H9 (cell line): ENCODE measurements around the gene SDHAF3. TPM values are rescaled to one million over a fixed set of nuclear protein-coding genes. Genes with fewer than 3 reads are reported as not detected.

Experiments
- DNase-seq: peaks from one replicate; pipeline ENCODE4 v3.0.0-alpha.2; 2017
- H2AFZ ChIP-seq: one replicate; pipeline ENCODE4 v1.6.1; 2013; ENCODE audit warnings: mild to moderate bottlenecking, low read length, control low read depth, moderate library complexity
- H2AK5ac ChIP-seq: 2 replicates; pipeline ENCODE4 v1.6.1; 2013; ENCODE audit warnings: low read length, control low read depth, mixed read lengths; ENCODE audit not compliant: insufficient read length
- H2BK120ac ChIP-seq: one replicate; pipeline ENCODE4 v1.6.1; 2013; ENCODE audit warnings: low read depth, mild to moderate bottlenecking, low read length, control low read depth, inconsistent platforms; ENCODE audit not compliant: poor library complexity, severe bottlenecking
- H2BK12ac ChIP-seq: 2 replicates; pipeline ENCODE4 v1.6.1; 2013; ENCODE audit warnings: low read length, control low read depth, mixed read lengths, low read depth; ENCODE audit not compliant: insufficient read length
- H2BK15ac ChIP-seq: 2 replicates; pipeline ENCODE4 v1.6.1; 2013; ENCODE audit warnings: low read depth, low read length, control low read depth
- H2BK20ac ChIP-seq: one replicate; pipeline ENCODE4 v1.6.1; 2013; ENCODE audit warnings: low read depth, mild to moderate bottlenecking, low read length, control low read depth, inconsistent platforms; ENCODE audit not compliant: poor library complexity, severe bottlenecking
- H2BK5ac ChIP-seq: 2 replicates; pipeline ENCODE4 v1.6.1; 2013; ENCODE audit warnings: low read length, control low read depth, mixed read lengths; ENCODE audit not compliant: insufficient read length
- H3K14ac ChIP-seq: 2 replicates; pipeline ENCODE4 v1.6.1; 2013; ENCODE audit warnings: low read length, control low read depth; ENCODE audit not compliant: insufficient read depth
- H3K18ac ChIP-seq: 2 replicates; pipeline ENCODE4 v1.6.1; 2013; ENCODE audit warnings: low read depth, mild to moderate bottlenecking, mixed read lengths, low read length, control low read depth; ENCODE audit not compliant: insufficient read length
- H3K23ac ChIP-seq: 2 replicates; pipeline ENCODE4 v1.6.1; 2013; ENCODE audit warnings: low read length, control low read depth, mixed read lengths, low read depth; ENCODE audit not compliant: insufficient read length
- H3K23me2 ChIP-seq: 2 replicates; pipeline ENCODE4 v1.6.1; 2013; ENCODE audit warnings: low read depth, mild to moderate bottlenecking, mixed read lengths, low read length, control low read depth; ENCODE audit not compliant: insufficient read length, poor library complexity, severe bottlenecking
- H3K27ac ChIP-seq: 2 replicates; pipeline ENCODE4 v1.5.1; 2013; ENCODE audit warnings: low read length, control low read depth, mixed read lengths, low read depth; ENCODE audit not compliant: insufficient read length
- H3K27me3 ChIP-seq: 2 replicates; pipeline ENCODE4 v1.6.1; 2013; ENCODE audit warnings: low read length, control low read depth, inconsistent platforms; ENCODE audit not compliant: insufficient read depth
- H3K4ac ChIP-seq: 2 replicates; pipeline ENCODE4 v1.6.1; 2013; ENCODE audit warnings: low read depth, mild to moderate bottlenecking, control low read depth, inconsistent platforms, low read length, moderate library complexity
- H3K4me1 ChIP-seq: 2 replicates; pipeline ENCODE4 v1.6.1; 2013; ENCODE audit warnings: low read length, control low read depth, inconsistent platforms; ENCODE audit not compliant: insufficient read depth
- H3K4me2 ChIP-seq: 2 replicates; pipeline ENCODE4 v1.6.1; 2013; ENCODE audit warnings: low read length, control low read depth, mixed read lengths; ENCODE audit not compliant: insufficient read length, insufficient read depth
- H3K56ac ChIP-seq: 2 replicates; pipeline ENCODE4 v1.6.1; 2013; ENCODE audit warnings: low read depth, mild to moderate bottlenecking, mixed read lengths, low read length, control low read depth; ENCODE audit not compliant: insufficient read length
- H3K79me1 ChIP-seq: 2 replicates; pipeline ENCODE4 v1.6.1; 2013; ENCODE audit warnings: low read depth, mild to moderate bottlenecking, moderate library complexity, low read length, control low read depth, inconsistent platforms; ENCODE audit not compliant: insufficient read depth, poor library complexity, severe bottlenecking
- H3K79me2 ChIP-seq: 2 replicates; pipeline ENCODE4 v1.6.1; 2013; ENCODE audit warnings: low read length, control low read depth, inconsistent platforms; ENCODE audit not compliant: insufficient read depth
- H3K9ac ChIP-seq: 2 replicates; pipeline ENCODE4 v1.6.1; 2013; ENCODE audit warnings: low read length, control low read depth, mixed read lengths; ENCODE audit not compliant: insufficient read length; ENCODE audit errors: extremely low read depth
- H3K9me3 ChIP-seq: one replicate; pipeline ENCODE4 v1.6.1; 2013; ENCODE audit warnings: low read depth, low read length, inconsistent platforms; ENCODE audit not compliant: control insufficient read depth
- H3T11ph ChIP-seq: one replicate; pipeline ENCODE4 v1.6.1; 2013; ENCODE audit warnings: mild to moderate bottlenecking, low read length, control low read depth, inconsistent platforms
- H4K20me1 ChIP-seq: one replicate; pipeline ENCODE4 v1.6.1; 2013; ENCODE audit not compliant: control insufficient read depth, insufficient read length, insufficient read depth
- H4K5ac ChIP-seq: 2 replicates; pipeline ENCODE4 v1.6.1; 2013; ENCODE audit warnings: low read depth, mild to moderate bottlenecking, mixed read lengths, low read length, control low read depth; ENCODE audit not compliant: insufficient read length
- H4K8ac ChIP-seq: replicated peaks from 2 replicates; pipeline ENCODE4 v1.6.1; 2013; ENCODE audit warnings: low read length, control low read depth, mixed read lengths, low read depth; ENCODE audit not compliant: insufficient read length
- H4K91ac ChIP-seq: 2 replicates; pipeline ENCODE4 v1.6.1; 2013; ENCODE audit warnings: low read depth, mild to moderate bottlenecking, moderate library complexity, mixed read lengths, low read length, control low read depth; ENCODE audit not compliant: insufficient read length
- H3K27ac Mint-ChIP-seq, 3 experiments: 2 replicates in 2 of 3; 3 replicates in 1 of 3; pipeline ENCODE4 v1.8.0; 2020 to 2021; ENCODE audit warnings: mixed read lengths in 3 of 3, mild to moderate bottlenecking in 1 of 3, moderate library complexity in 1 of 3
- H3K27me3 Mint-ChIP-seq: 2 replicates; pipeline ENCODE4 v1.8.0; 2021; ENCODE audit warnings: low read depth, mild to moderate bottlenecking, moderate library complexity, mixed read lengths
- H3K36me3 Mint-ChIP-seq, 3 experiments: 2 replicates in 2 of 3; 3 replicates in 1 of 3; pipeline ENCODE4 v1.8.0; 2020 to 2021; ENCODE audit warnings: low read depth in 3 of 3, mixed read lengths in 3 of 3; ENCODE audit not compliant: insufficient read depth in 1 of 3
- H3K4me1 Mint-ChIP-seq, 2 experiments: 2 replicates each; pipeline ENCODE4 v1.8.0; 2020; ENCODE audit warnings: mixed read lengths in 2 of 2
- H3K4me3 Mint-ChIP-seq, 2 experiments: 2 replicates in 1 of 2; 3 replicates in 1 of 2; pipeline ENCODE4 v1.8.0; 2020 to 2021; ENCODE audit warnings: mild to moderate bottlenecking in 2 of 2, mixed read lengths in 2 of 2, moderate library complexity in 1 of 2
- H3K9me3 Mint-ChIP-seq, 2 experiments: 2 replicates in 1 of 2; 3 replicates in 1 of 2; pipeline ENCODE4 v1.8.0; 2020; ENCODE audit warnings: mild to moderate bottlenecking in 2 of 2, mixed read lengths in 2 of 2, moderate library complexity in 1 of 2
- WGBS: extraction: QIAGEN DNeasy Blood & Tissue Kit; methylation state at CpG from one replicate; pipeline ENCODE4 v1.1.7; 2013; ENCODE audit warnings: missing lambda C conversion rate, low lambda C conversion rate, mixed read lengths; ENCODE audit not compliant: insufficient read length; ENCODE audit errors: extremely low coverage; 5-methylcytosine and 5-hydroxymethylcytosine counted together
- total RNA-seq: library from RNA; stranded (reverse); gene quantifications from 2 replicates; pipeline ENCODE4 v1.2.1, GENCODE V29; 2021
- TF ChIP-seq, protein P1 (sequence below): fragments of 200-600 bp; sonication (generic); conservative IDR thresholded peaks from 3 replicates; pipeline ENCODE4 v1.8.0; 2021; ENCODE audit warnings: antibody characterized with exemption, mild to moderate bottlenecking

Gene SDHAF3
- total RNA-seq, 1 experiment from 2014 or later = 14.1 TPM

DNA sequence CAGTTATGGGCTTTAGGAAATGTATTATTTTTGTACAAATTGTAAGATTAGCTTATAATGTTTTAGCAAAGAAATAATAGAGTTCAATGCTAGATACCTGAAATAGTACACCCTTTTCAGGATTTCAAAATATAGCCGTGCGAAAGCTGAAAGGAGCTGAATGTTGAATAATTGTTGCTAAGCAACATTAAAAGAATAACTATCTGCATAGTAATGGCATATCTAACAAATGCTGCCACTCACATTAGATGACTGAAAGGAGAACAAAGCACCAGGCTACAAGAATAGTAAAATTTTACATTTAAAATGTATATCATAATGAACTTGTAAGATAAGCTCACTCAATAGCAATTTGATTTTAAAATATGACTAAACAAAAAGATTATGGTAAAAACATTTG is 82.5 kb downstream of the SDHAF3 start:
- H2BK20ac ChIP-seq = no peak overlapping the region
- no peak overlapping the region for H3K9ac ChIP-seq
- H3K79me2 ChIP-seq = no peaks in the 10 kb centered on the region
- no peaks in the 10 kb centered on the region for H3K23me2 ChIP-seq
- H3K4me2 ChIP-seq = no peak overlapping the region
- Mint-ChIP-seq H3K36me3 (no peaks in the 10 kb centered on the region), H3K27me3 (peaks cover 2% of the 10 kb centered on the region; the same call in 1 of the 2 replicates), H3K9me3 (peaks cover 3% of the 10 kb centered on the region in 2 experiments; a peak in 2 of 5 replicates), H3K4me3 (no peak overlapping the region), H3K27ac (no peak overlapping the region), H3K4me1 (no peaks in the 10 kb centered on the region)
- H3K14ac ChIP-seq = no peak overlapping the region
- H3K9me3 ChIP-seq = no peaks in the 10 kb centered on the region
- no peak overlapping the region for H2BK5ac ChIP-seq
- H3K56ac ChIP-seq = no peak overlapping the region
- no peak for DNase-seq
- no peak overlapping the region for H2AK5ac ChIP-seq
- no CpG with 5 or more reads among the region's 2 CpGs for WGBS
- H3K18ac ChIP-seq = no peak overlapping the region
- H3K27me3 ChIP-seq = no peaks in the 10 kb centered on the region
- no peaks in the 10 kb centered on the region for H4K20me1 ChIP-seq
- no peak overlapping the region for H3T11ph ChIP-seq
- H3K4me1 ChIP-seq = no peaks in the 10 kb centered on the region
- no peak overlapping the region for H4K5ac ChIP-seq
- H2BK15ac ChIP-seq = no peak overlapping the region
- TF ChIP-seq, protein P1, sequence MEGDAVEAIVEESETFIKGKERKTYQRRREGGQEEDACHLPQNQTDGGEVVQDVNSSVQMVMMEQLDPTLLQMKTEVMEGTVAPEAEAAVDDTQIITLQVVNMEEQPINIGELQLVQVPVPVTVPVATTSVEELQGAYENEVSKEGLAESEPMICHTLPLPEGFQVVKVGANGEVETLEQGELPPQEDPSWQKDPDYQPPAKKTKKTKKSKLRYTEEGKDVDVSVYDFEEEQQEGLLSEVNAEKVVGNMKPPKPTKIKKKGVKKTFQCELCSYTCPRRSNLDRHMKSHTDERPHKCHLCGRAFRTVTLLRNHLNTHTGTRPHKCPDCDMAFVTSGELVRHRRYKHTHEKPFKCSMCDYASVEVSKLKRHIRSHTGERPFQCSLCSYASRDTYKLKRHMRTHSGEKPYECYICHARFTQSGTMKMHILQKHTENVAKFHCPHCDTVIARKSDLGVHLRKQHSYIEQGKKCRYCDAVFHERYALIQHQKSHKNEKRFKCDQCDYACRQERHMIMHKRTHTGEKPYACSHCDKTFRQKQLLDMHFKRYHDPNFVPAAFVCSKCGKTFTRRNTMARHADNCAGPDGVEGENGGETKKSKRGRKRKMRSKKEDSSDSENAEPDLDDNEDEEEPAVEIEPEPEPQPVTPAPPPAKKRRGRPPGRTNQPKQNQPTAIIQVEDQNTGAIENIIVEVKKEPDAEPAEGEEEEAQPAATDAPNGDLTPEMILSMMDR = no peak
- H2AFZ ChIP-seq = no peak overlapping the region
- H3K27ac ChIP-seq = no peak overlapping the region
- H2BK120ac ChIP-seq = no peak overlapping the region
- H3K79me1 ChIP-seq = no peaks in the 10 kb centered on the region
- no peak overlapping the region for H3K23ac ChIP-seq
- H4K91ac ChIP-seq = no peak overlapping the region
- no peak overlapping the region for H4K8ac ChIP-seq
- H3K4ac ChIP-seq = no peak overlapping the region
- no peak overlapping the region for H2BK12ac ChIP-seq
